GM12872 (cell line): ENCODE results near the gene SAPCD2.

Experiments used
- CTCF ChIP-seq: IDR thresholded peaks from 3 replicates; pipeline ENCODE4 v1.5.1; 2011; ENCODE audit warnings: low read depth, mild to moderate bottlenecking, low read length, moderate library complexity; ENCODE audit not compliant: insufficient read depth

SAPCD2 gene

GRCh38 chr9:137109250-137110146 lies 39.1 kb upstream of the SAPCD2 start:
- TF ChIP-seq CTCF: no peak

DNA sequence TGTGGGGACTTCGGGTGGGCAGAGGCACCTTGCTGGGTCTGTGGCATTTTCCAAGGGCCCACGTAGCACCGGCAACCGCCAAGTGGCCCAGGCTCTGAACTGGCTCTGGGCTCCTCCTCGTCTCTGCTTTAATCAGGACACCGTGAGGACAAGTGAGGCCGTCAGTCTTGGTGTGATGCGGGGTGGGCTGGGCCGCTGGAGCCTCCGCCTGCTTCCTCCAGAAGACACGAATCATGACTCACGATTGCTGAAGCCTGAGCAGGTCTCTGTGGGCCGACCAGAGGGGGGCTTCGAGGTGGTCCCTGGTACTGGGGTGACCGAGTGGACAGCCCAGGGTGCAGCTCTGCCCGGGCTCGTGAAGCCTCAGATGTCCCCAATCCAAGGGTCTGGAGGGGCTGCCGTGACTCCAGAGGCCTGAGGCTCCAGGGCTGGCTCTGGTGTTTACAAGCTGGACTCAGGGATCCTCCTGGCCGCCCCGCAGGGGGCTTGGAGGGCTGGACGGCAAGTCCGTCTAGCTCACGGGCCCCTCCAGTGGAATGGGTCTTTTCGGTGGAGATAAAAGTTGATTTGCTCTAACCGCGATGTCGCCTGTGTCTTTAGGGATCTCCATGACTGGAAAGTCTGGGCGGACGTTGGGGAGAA lies 38.4 kb upstream of the SAPCD2 start:
- no peak for TF ChIP-seq CTCF

DNA sequence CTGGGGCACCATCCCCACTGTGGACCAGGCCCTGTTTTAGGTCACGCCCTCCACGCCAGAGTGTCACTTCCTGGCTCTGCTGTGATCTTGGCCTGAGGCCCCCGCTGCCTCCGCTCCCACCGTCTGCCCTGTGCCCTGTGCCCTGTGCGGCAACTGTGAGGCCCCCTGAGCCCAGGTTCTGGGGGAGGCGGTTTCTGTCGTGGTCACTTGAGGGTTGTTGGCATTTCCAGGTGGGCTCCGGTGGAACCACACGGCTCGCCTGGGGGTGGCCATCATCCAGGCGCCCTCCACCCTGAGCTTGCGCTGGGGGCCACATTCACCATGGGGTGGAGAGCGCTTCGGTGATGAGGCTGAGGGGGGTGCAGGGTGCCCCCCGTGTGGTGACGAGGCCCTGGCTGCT lies 37.6 kb upstream of the SAPCD2 start:
- TF ChIP-seq CTCF: no peak

GRCh38 chr9:137107312-137107921 lies 37.1 kb upstream of the SAPCD2 start:
- no peak for TF ChIP-seq CTCF

GRCh38 chr9:137106662-137107250 lies 36.4 kb upstream of the SAPCD2 start:
- TF ChIP-seq CTCF: no peak

DNA sequence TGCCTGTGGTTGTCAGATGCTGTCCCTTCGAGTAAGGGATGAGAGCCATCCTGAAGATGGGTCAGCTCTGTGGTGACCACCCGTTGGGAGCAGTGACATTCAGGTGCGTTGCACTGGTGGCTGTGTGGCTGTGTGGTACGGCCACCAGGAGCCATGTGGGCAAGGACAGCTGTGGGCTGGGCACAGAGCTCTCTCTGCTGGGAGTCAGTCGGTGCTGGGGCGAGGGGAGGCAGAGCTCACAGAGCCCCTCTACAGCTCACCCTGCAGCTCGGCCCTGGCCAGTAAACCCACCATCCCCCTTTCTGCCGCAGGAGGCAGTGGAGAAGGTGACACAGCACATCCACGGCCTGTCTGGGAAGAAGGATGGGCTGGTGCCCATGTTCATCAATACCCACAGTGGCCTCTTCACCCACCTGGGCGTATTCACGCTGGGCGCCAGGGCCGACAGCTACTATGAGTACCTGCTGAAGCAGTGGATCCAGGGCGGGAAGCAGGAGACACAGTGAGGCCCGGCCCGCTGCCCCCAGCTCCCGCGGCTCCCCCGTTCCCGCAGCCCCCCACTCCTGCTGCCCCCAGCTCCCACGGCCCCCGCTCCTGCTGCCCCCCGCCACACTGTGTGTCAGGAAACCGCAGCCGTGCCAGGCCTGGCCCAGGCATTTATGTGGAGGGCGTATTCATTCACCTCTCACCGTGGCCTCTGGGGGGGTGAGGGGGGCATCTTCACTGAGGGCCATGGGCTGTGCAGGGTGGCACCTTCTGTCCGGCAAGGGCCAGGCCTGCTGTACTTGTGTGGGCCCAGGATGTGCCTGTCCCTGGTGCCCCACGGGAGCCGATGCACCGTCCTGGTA lies 35.7 kb upstream of the SAPCD2 start:
- no peak for TF ChIP-seq CTCF
